Cerebellar cortex (tissue), 1 donor: ENCODE data around the gene PLSCR1.

ENCODE experiments used
- DNase-seq: peaks from one replicate; pipeline ENCODE4 v3.0.0-alpha.2; 2015; ENCODE audit warnings: low spot score

Gene PLSCR1

GRCh38 chr3:146473726-146474125 lies 70.7 kb downstream of the PLSCR1 start:
- no peak for DNase-seq

- DNase-seq: no peak
Observed at GRCh38 chr3:146472611-146473010, 71.8 kb downstream of the PLSCR1 start.

- DNase-seq: no peak
Observed at GRCh38 chr3:146471012-146471411, 73.4 kb downstream of the PLSCR1 start.

- DNase-seq: no peak
Observed at GRCh38 chr3:146470425-146470990, 73.9 kb downstream of the PLSCR1 start.

GRCh38 chr3:146469150-146470017 lies 75.0 kb downstream of the PLSCR1 start, which contains the start of gene PLSCR2:
Gene PLSCR2, minus strand, starts transcription at chr3:146469561. Its CDS starts 9,657 bp downstream, at chr3:146459904.
- no peak for DNase-seq

GRCh38 chr3:146468671-146469149 lies 75.7 kb downstream of the PLSCR1 start:
- DNase-seq: no peak

- DNase-seq: no peak
Observed at GRCh38 chr3:146468234-146468633, 76.2 kb downstream of the PLSCR1 start.

GRCh38 chr3:146466604-146467003 lies 77.8 kb downstream of the PLSCR1 start:
- no peak for DNase-seq

GRCh38 chr3:146465693-146466465 lies 78.5 kb downstream of the PLSCR1 start:
- no peak for DNase-seq
